GM12874 (cell line): ENCODE results near the gene SELENOH.

ENCODE experiments used
- CTCF ChIP-seq: IDR thresholded peaks from 2 replicates; pipeline ENCODE4 v1.5.1; 2011; ENCODE audit warnings: low read depth, mild to moderate bottlenecking, control low read depth, low read length, moderate library complexity; ENCODE audit not compliant: insufficient read depth

SELENOH gene

GRCh38 chr11:57752954-57753353 is 11.7 kb downstream of the SELENOH start:
- no peak for TF ChIP-seq CTCF

DNA sequence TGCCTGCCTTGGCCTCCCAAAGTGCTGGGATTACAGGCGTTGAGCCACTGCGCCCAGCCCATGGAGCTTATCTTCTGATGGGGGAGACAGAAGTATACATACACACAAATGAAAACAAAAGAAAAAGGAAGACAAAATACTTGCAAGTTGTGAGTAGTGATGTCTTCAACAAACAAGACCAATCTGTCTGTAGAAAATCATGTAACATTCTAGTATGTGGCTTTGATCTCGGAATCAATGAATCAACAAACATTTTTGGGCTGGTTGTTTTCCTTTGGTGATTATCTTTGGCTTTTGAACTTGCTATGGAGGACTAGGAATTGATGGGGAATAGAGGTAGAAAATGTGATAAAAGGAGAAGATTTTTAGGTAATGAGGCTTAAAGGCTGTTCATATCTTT is 16.9 kb downstream of the SELENOH start:
- no peak for TF ChIP-seq CTCF

DNA sequence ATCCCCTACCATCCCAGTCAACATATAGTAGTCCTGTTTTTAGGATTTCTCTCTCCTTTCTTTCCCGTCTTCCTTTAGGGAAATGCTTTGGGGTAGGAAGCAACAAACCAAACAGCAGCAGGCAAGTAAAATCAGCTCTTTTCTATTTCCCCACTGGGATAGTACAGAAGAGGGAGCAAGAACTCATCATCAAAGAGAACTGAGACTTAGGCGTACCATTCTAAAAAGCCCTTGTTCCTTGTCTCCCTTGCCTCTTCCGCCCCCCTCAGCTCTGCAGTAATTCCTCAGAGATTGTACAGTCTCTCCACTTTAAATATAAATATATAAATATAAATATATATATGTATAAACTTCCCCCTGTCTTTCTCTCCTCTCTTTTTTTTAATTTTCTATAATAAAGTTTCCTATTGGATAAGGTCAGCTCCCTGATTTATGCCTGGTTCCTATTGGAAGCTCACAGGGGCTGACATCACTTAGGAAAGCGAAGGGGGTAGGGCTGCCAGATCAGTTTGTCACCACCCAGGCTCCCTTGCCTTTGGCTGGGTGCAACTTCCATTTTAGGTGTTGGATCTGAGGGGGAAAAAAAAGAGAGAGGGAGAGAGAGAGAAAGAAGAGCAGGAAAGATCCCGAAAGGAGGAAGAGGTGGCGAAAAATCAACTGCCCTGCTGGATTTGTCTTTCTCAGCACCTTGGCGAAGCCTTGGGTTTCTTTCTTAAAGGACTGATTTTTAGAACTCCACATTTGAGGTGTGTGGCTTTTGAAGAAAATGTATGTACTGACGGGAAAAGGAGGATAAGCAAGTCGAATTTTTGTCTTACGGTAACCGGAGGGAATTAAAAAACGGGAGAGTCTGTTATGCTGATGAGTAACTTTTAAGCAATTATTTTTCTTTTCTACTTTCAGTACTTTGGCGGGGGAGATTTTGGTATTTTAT is 20.3 kb downstream of the SELENOH start, which contains the start of gene CTNND1:
CTNND1 (plus strand) TSS at position 502 of the 934 bp plus-strand sequence. CDS start 29,677 bp downstream, outside the sequence.
- no peak for TF ChIP-seq CTCF

- no peak for TF ChIP-seq CTCF
Measured at GRCh38 chr11:57762235-57762861, 21.1 kb downstream of the SELENOH start.

GRCh38 chr11:57763568-57763967 is 22.3 kb downstream of the SELENOH start:
- TF ChIP-seq CTCF, result no peak

GRCh38 chr11:57764021-57764420 is 22.7 kb downstream of the SELENOH start:
- TF ChIP-seq CTCF, result no peak

DNA sequence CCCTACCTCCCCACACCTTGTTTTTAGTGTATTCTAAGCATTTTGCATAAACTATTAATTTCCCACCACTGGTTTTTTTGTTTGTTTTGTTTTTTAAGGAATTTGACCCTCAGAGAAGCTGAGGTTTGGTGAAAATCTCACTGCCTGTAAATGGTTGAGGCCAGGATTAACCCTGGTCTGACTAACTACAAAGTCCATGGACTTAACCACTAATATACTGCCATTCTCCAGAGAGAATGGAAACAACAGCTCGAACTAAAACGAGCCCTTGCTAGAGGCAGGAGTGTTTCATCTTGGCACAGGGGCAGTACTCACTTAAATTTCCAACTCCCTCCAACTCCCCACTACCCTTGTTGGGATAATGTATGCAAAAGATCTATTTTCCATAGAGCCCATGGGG is 23.3 kb downstream of the SELENOH start:
- TF ChIP-seq CTCF, result no peak
